Epithelial cell of alveolus of lung (primary cell): ENCODE data around the gene DYNLT4. TPM values are rescaled to one million over a fixed set of nuclear protein-coding genes. Genes with fewer than 3 reads are reported as not detected.

ENCODE experiments used
- total RNA-seq: library from RNA; depleted of rRNA; stranded (reverse); fragments of >200 nt; gene quantifications from 2 replicates; pipeline ENCODE4 v1.2.1, GENCODE V29; 2015

The DYNLT4 gene, protein sequence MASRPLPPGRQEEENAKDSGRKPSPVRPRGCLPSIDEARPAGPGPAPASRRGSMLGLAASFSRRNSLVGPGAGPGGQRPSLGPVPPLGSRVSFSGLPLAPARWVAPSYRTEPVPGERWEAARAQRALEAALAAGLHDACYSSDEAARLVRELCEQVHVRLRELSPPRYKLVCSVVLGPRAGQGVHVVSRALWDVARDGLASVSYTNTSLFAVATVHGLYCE
- not detected in 2 replicates for total RNA-seq

DNA sequence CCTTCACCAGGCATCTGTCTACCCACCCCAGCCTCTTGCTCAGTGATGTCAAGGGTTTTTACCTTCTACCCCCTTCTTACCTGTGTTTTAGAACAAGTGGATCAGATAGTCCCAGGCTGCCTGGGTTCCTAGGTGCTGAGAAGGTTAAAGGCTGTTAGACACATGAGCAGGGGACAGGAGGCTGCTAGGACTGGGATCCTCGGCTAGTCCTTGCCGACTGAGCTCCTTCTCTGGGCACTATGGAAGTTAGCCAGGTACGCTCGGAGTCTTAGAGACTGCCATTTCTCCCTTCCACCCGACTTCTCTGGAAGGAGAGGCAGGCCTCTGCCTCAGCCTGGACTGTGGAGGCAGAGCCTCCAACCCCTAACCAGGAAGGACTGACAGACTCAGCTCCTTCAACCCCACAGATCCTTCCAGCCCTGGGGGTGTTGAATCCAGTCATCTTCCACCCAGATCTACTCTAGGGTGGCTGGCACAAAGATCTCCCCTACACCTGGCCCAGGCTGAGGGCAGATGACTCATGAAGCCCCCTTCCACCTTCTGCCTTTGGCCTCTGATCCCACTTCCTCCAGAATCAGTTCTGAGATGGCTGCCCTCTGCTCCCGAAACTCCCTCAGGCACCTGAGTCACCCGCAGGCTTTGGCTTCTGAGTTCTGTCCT lies at the start of gene DYNLT4:
Gene DYNLT4, minus strand, starts transcription at position 648 of the 660 bp plus-strand sequence. CDS start 683 bp downstream, outside the sequence.

DNA sequence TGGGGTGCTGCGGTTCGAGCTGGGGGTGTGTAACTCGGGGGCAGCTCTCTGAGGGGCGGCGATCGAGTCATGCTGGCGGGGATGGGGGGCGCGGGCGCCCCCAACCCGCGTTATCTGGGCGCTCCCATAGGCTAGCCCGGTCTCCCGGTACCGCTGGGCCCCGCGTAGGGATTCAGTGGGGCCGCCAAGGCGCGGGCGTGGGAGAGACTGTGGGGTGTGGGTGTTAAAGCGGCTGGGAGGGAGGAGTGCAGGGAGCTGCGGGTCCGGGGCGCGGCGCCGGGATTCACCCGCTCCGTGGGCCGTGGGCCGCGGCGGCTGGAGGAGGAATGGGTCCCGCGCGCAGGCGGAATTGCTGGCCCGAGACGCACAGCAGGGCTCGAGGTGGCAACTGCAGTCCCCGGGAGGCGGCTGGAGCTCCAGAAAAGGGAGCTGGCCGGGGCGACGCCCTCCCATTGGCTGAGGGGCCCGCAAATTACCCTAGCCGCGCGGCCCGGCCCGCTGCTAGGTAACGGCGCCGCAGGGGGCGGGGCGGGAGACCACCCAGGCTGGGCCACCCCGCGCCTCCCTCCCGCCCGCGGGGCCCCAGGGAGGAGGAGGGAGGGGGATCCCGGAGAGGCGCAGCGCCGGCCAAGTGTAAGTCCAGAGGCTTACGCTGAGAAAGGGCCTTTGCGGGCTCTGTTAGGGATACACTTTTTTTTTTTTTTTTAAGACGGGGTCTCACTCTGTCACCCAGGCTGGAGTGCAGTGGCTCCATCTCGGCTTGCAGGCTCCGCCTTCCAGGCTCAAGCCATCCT lies 35.9 kb upstream of the DYNLT4 start, which contains the start of gene PTCH2:
Gene PTCH2, minus strand, starts transcription at position 392 of the 794 bp plus-strand sequence. Its CDS starts 321 bp downstream, at position 71.

DNA sequence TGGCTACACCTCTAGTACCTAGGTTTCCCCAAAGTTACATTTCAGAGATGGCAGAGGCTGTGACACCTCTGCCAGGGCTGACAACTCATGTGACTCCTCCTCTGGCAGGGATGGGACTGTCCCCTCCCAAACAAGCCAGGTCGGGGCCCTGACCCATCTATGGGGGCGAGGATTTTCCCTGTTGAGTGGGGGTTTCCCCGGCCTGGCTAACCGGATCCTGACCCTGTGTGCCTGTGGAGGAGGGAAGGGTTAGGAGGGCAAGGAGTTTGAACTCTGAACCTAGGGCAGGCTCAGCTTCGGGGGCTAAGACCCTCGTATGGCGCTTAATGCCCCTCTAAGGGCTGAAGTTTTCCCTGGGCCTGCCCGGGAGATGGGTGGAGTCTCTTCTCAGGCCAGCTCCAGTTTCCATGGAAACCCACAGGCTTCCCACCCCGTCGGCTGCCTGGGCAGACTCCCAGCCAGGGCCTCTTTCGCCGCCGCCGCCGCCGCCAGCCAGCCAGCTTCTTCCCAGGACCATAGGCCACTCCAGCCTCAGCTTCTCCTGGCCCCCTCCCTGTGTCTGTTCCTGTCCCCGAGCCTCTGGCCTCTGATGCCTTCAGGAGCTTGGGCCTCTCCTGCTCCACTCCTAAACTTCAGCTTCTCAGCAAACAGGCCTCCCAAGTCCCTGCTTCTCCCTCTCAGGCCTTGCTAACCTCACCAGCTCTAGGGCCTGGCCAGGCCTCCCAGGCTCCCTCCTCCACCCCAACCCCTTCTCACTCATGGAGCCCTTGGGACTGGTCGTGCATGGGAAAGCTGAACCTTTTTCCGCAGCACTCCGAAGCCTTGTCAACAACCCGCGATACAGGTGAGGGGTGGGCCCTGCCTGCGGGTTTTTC lies 1.1 kb upstream of the DYNLT4 start, which contains the start of gene BTBD19:
Gene BTBD19, plus strand, starts transcription at position 461 of the 875 bp plus-strand sequence. Its CDS starts 298 bp downstream, at position 759.

DNA sequence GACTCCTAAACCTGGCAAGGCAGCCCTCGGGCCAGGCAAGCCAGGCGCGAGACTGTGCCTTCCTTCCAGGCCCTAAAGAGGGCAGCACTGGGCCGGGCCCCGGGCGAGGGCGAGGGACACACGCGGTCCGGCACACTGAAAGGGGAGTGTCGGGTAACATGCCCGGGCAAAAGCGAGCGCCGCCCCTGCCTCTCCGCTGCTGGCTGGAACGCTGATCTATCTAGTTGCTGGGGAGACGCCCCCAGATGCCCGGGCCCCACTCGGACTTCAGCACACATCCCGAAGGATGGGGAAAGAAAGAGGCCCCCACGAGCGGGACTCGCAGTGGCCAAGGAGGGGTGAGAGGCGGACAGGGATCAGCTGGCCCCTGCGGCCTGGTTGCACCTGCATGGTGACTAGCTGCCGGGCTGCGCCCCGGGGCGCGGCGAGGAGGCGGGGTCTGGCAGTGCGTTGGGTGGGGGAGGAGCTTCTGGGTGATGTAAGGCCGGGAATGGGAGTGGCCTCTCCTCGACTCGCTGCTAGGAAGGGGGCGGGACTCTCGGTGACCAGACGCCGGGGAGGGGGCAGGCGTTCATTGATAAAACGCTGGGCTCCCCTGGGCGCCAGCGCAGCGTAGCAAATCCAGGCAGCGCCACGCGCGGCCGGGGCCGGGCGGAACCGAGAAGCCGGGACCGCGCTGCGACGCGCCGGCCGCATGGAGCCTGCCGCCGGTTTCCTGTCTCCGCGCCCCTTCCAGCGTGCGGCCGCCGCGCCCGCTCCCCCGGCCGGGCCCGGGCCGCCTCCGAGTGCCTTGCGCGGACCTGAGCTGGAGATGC lies 7.2 kb downstream of the DYNLT4 start, which contains the start of gene PLK3:
Gene PLK3, plus strand, starts transcription at position 608 of the 815 bp plus-strand sequence. Its CDS starts 87 bp downstream, at position 695.

DNA sequence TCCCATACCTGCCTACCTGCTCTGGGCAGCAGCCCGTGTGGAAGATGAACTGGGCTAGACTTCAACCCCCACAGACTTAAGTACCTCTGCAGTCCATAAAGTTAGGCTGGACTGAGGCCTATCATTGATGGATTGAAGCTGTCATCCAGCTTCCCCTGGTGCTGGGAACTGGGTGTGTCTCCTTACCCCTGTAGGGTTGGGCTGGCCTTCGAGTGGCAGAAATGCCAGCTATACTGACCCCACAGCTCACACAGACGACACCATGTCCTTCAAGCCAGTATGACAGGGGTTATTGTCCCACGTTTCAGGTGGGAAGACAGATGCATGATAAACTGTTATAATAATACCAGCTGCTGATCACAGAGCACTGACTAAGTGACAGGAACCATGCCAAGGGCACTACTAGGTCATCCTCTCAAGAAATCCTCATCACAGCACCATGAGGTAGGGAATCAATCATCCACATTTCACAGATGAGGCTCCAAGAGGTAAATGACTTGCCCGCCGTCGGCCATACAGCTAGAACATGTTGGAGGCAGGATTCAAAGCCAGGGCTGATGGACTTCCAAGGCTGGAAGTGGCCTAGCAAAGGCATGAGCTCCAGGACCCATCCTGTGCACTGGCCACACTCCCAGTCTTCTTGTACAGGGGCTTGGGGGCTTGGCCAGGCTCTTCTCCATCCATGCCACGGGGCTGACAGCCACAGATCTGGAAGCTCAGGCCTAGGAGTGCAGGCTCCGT lies 18.9 kb downstream of the DYNLT4 start, which contains the start of gene BEST4:
Gene BEST4, minus strand, starts transcription at position 51 of the 741 bp plus-strand sequence. CDS start 465 bp downstream, outside the sequence.

DNA sequence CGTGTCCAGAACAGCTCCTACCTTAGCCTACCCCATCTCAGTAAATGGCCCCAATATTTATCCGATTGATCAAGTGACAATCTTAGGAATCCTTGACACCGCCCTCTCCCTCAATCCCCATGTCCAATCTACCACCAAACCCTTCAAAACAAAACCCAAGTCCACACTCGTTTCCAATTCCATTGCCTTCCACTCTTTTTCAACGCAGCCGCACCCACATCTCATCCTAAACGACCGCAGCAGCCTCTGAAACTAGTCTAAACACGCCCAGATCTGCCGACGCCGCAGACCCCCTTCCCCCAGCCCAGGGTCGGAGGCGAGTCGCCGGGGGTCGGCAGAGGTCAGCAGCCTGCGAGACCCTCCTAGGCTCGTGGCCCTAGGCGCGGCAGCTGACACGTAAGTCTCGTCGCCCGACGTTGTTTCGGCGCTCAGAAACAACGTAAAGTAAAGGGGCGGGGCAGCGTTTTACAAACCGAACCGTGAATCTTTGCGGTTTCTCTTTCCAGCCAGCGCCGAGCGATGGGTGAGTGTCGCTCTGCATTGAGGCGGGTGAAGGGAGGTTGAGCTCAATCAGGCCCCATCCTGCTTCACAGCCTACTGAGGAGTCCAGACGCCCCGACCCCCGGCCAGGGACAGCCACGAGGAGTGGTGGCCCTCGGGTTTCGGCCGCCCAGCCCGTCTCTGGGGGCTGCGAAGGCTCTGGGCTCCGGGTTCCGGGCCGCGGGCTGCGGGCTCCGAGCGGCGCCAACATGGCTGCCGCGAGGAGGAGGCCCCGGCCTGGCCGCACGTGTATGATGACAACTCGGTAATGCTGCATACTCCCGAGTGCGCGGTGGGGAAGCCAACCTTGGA lies 31.8 kb downstream of the DYNLT4 start, which contains the start of gene RPS8:
Gene RPS8, plus strand, starts transcription at position 463 of the 852 bp plus-strand sequence. Its CDS starts 57 bp downstream, at position 520.

Other genes with a start within 250 kb of the DYNLT4 start
- gene TMEM53, start 132.9 kb downstream of the DYNLT4 start, total RNA-seq, result 7.9 and 17.6 TPM in 2 replicates
- gene ARMH1, start 132.6 kb downstream of the DYNLT4 start, total RNA-seq, result 1.2 TPM in 1 of 2 replicates, not detected in the other
- gene RNU5D-1, start 76.2 kb downstream of the DYNLT4 start, total RNA-seq, result not detected in 2 replicates
- 19.3 and 40.6 TPM in 2 replicates for gene KIF2C, start 67.5 kb downstream of the DYNLT4 start, total RNA-seq
- 2,664 and 4,024 TPM in 2 replicates for gene RPS8, start 31.8 kb downstream of the DYNLT4 start, total RNA-seq
- gene BEST4, start 19.2 kb downstream of the DYNLT4 start, total RNA-seq, result not detected in 2 replicates
- gene PLK3, start 7.0 kb downstream of the DYNLT4 start, total RNA-seq, result 13.1 and 32.3 TPM in 2 replicates
- 4.9 and 11.3 TPM in 2 replicates for gene BTBD19, start 1.2 kb upstream of the DYNLT4 start, total RNA-seq
- gene PTCH2, start 35.9 kb upstream of the DYNLT4 start, total RNA-seq, result 0.13 TPM in 1 of 2 replicates, not detected in the other
- 15.6 and 28.7 TPM in 2 replicates for gene EIF2B3, start 179.2 kb upstream of the DYNLT4 start, total RNA-seq
- 21.2 and 26.6 TPM in 2 replicates for gene HECTD3, start 204.0 kb upstream of the DYNLT4 start, total RNA-seq
- 92.5 and 128 TPM in 2 replicates for gene UROD, start 204.9 kb upstream of the DYNLT4 start, total RNA-seq